WI38 (cell line): ENCODE measurements around the gene EIF3A.

Source experiments
- H3K4me3 ChIP-seq: 2 replicates; pipeline ENCODE4 v1.5.1; 2011; ENCODE audit warnings: low read depth, mild to moderate bottlenecking, control low read depth, low read length
- TF ChIP-seq, protein P1 (sequence below): IDR thresholded peaks from 2 replicates; pipeline ENCODE4 v1.5.1; 2012; ENCODE audit warnings: low read depth, mild to moderate bottlenecking, control low read depth, low read length

EIF3A gene

DNA sequence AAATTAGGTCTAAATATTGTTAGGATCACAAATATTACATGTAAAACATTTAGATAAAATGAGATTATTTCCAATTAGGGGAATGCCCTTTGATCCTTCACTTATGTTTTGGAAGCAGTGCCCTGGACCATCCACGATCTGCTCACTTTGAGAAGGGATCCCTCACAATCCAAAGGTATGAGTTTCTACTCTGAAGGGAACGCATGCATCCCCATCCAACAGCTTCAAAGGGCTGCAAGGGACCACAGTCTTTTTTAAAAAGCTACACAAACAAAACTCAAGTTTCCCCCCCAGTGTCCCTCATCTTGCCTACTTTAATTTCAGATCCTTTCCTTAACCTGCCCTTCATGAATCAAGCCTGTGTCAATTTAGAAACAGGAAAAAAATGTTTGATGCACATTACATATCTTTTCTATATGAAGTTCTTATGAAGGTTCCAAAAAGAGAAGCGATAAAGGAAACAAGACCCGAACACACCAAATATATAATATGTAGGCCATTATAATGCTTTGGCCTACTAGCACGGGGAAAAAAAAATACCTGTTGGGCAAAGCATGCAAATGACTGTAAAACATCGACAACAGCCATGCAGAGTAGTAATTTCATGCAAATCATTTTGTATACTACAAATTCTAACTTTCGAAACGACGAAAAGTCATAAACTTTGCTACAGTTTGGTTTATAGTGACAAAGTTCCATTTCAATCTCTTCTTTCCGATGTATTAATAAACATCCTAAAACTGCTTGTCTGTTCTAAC is 2.0 kb downstream of the EIF3A start:
- peak overlapping the region; percentile 95 for H3K4me3 ChIP-seq
- TF ChIP-seq, protein P1, sequence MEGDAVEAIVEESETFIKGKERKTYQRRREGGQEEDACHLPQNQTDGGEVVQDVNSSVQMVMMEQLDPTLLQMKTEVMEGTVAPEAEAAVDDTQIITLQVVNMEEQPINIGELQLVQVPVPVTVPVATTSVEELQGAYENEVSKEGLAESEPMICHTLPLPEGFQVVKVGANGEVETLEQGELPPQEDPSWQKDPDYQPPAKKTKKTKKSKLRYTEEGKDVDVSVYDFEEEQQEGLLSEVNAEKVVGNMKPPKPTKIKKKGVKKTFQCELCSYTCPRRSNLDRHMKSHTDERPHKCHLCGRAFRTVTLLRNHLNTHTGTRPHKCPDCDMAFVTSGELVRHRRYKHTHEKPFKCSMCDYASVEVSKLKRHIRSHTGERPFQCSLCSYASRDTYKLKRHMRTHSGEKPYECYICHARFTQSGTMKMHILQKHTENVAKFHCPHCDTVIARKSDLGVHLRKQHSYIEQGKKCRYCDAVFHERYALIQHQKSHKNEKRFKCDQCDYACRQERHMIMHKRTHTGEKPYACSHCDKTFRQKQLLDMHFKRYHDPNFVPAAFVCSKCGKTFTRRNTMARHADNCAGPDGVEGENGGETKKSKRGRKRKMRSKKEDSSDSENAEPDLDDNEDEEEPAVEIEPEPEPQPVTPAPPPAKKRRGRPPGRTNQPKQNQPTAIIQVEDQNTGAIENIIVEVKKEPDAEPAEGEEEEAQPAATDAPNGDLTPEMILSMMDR = no peak

DNA sequence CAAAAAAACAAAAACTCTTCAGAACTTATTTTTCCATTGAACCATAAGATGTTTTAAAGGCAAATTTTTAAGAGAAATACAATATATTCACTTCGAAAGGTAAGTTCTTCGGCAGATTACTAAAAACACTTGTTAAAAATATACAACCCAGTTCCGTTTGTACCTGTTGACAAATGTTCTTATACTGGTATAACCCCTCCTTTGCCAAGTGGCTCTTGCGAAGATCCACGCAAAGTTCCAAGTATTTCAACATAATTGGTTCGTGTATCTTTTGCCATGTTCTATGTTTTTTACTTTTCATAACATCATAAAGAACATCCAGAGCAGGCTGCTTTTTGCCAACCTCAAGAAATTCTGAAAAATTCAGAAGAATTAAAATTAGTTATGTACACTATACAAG is 7.0 kb downstream of the EIF3A start:
- TF ChIP-seq, protein P1 = no peak
- H3K4me3 ChIP-seq = no peak overlapping the region

DNA sequence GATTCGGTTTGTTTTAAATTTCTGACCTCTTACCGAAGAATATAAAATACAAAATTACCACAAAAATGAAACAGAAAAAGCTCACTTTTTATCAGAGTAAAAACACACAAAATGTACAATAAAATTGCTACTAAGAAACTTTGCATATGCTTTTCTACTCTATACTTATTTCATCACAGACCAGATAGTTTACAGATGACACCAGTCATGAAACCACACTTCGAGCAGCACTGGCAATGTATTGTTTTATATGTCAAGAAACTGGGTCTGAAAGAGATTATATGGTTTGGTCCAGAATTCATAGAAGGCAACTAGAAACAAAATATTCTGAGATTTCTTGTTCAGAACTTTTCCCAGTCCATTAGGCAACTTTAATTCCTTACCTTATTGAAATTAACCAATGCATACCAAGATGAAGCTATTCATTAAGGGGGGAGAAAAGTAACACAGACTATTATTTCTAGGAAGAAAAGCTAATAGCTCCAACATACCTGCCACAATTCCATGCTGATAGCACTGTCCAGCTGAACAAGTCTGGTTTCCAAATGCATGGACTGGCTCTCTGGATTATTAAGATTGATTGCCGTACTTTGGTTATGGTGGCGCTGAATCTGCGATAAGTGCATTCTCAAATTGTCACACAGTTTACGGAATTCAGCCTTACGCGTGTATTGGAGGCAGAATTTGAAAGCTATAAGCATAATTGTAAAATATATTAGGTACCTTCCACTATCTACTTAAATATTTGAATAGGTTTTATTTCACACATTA is 10.0 kb downstream of the EIF3A start:
- TF ChIP-seq, protein P1 = no peak
- no peak overlapping the region for H3K4me3 ChIP-seq

DNA sequence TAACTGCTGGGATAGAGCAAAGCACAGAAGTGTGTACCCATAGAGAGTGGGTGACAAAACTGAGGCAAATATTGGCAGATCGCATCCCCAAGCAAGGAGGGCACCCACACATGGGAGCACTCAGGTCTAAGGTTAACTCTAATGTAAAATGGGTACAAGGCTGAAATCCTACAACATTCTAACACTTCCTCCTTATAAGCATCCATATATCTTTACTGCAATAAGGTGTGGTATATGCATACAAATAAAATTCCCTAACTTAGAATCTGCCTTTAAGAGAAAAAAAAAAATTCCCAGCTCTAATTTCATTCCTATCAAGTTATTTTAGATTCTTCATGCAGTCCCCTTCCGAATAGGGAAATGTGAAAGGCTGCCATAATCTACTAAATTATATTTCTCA is 18.7 kb downstream of the EIF3A start:
- no peak overlapping the region for H3K4me3 ChIP-seq
- TF ChIP-seq, protein P1 = no peak

DNA sequence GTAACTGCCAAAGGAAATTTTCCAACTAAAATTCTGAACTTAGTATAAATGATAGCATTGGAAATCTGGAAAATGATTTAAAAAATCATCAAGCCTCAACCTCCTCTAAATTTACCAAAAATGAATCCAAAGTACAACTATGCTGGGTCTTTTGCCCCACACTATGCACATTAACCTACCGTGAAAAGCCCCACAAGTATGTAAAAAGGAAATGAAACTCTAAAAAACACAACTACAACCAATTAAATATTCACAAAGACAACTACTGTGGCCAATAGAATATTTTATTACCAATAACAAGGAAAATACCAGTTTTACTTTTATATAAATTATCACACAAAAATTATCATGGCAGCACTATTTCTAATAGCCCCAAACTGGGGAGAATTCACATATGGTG is 19.3 kb downstream of the EIF3A start:
- TF ChIP-seq, protein P1 = no peak
- H3K4me3 ChIP-seq = no peak overlapping the region

DNA sequence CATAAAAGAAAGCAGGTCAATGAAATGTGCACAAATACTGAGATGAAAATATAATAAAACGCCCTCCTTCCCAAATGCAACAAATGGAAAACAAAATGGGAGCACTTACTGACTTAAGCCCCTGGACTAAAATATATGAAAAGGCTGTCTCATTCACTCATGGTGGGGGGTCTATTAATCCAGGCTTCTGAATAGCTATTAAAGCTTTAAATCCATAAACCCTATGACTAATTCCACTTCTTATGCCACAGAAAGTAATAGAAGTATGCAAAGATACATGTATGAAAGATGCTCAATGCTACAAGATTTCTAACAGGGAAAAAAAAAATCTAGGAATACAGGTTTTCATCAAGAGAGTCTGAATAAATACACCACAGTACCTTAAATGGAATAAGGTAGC is 20.5 kb downstream of the EIF3A start:
- TF ChIP-seq, protein P1 = no peak
- no peak overlapping the region for H3K4me3 ChIP-seq

- H3K4me3 ChIP-seq = no peak overlapping the region
- TF ChIP-seq, protein P1 = no peak
Observed at GRCh38 chr10:119059557-119059956, 21.1 kb downstream of the EIF3A start.
